ENCODE data around the gene CFAP61.
A peak's percentile ranks its signal among the peaks of the same experiment; 100 is the strongest.

The CFAP61 gene

DNA sequence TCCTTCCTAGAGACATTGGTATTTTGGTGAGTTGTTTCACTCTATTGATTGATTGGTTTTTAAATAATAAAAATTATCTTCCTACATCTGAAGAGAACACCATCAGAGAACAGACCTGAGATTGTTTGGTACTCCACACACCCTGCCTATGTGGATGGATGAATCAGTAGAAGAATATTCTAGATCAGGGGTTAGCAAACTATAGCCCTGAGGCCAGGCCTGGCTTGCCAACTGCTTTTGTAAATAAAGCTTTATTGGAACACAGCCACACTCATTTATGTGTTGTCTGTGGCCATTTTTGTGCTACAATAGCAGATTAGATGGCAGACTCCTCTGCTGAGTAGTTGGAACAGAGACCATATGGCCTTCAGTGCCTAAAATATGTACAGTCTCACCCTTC lies 176.0 kb downstream of the CFAP61 start (continued):
- no peak for TF ChIP-seq ZNF707 (tag by site-specific recombination; IDR thresholded peaks at IDR 0.05)

- POLR2A ChIA-PET = no interaction called here
- TF ChIP-seq PRDM10 (tag by site-specific recombination; IDR thresholded peaks at IDR 0.05) (peak; percentile 29; the same call in 1 of the 2 replicates), KLF9 (tag by site-specific recombination; IDR thresholded peaks at IDR 0.05; ENCODE audit: low read depth) (no peak)
- Histone ChIP-seq H3K4me1 (ENCODE audit: control insufficient read depth, insufficient read depth, low read length) (no peaks in the 10 kb centered on the region), H3K36me3 (ENCODE audit: control insufficient read depth in 2 of 2, insufficient read depth in 1 of 2, low read length in 2 of 2) (no peaks in the 10 kb centered on the region), H3K4me3 (ENCODE audit: low read depth, low read length) (no peak overlapping the region), H3K9me3 (ENCODE audit: control insufficient read depth, insufficient read depth, low read depth, low read length) (no peaks in the 10 kb centered on the region), H3K27ac (ENCODE audit: extremely low read depth, low read depth, low read length) (no peak overlapping the region)
- CTCF ChIA-PET = interaction anchor here (0.9 to 1.2 kb wide), 2 partner anchors 10 to 146 kb away, joined by 5 read pairs; no protein-coding TSS in a partner anchor
Measured at GRCh38 chr20:20229595-20229994, 177.3 kb downstream of the CFAP61 start.

GRCh38 chr20:20230741-20231140 lies 178.4 kb downstream of the CFAP61 start:
- H3K4me1 ChIP-seq (ENCODE audit: control insufficient read depth, insufficient read depth, low read length) = no peaks in the 10 kb centered on the region
- no peaks in the 10 kb centered on the region for H3K9me3 ChIP-seq (ENCODE audit: control insufficient read depth, insufficient read depth, low read depth, low read length)
- H3K4me3 ChIP-seq (ENCODE audit: low read depth, low read length) = no peak overlapping the region
- no peak overlapping the region for H3K27ac ChIP-seq (ENCODE audit: extremely low read depth, low read depth, low read length)
- no peaks in the 10 kb centered on the region for H3K36me3 ChIP-seq (ENCODE audit: control insufficient read depth in 2 of 2, insufficient read depth in 1 of 2, low read length in 2 of 2)
- TF ChIP-seq ZNF169 (tag by site-specific recombination; IDR thresholded peaks at IDR 0.05) (no peak), SETDB1 (IDR thresholded peaks at IDR 0.05; ENCODE audit: insufficient read length, low read length) (no peak), TCF7L2 (IDR thresholded peaks at IDR 0.05; ENCODE audit: borderline replicate concordance, low read depth, low read length) (no peak), ZNF692 (tag by site-specific recombination; IDR thresholded peaks at IDR 0.05) (no peak), ZEB2 (tag by site-specific recombination; IDR thresholded peaks at IDR 0.05) (no peak), ZNF324 (tag by site-specific recombination; IDR thresholded peaks at IDR 0.05) (no peak), ZNF132 (tag by site-specific recombination; IDR thresholded peaks at IDR 0.05; ENCODE audit: borderline replicate concordance) (no peak), ZNF654 (tag by site-specific recombination; IDR thresholded peaks at IDR 0.05; ENCODE audit: low read depth) (no peak), ZSCAN16 (tag by site-specific recombination; IDR thresholded peaks at IDR 0.05) (no peak), KLF9 (tag by site-specific recombination; IDR thresholded peaks at IDR 0.05; ENCODE audit: low read depth) (no peak), EGR2 (tag by site-specific recombination; IDR thresholded peaks at IDR 0.05; ENCODE audit: low read depth) (no peak), ZNF426 (tag by site-specific recombination; IDR thresholded peaks at IDR 0.05) (no peak), ZBTB11 (tag by site-specific recombination; conservative IDR thresholded peaks at IDR 0.05; ENCODE audit: low read depth) (no peak), ZNF544 (tag by site-specific recombination; IDR thresholded peaks at IDR 0.05) (no peak), ZNF292 (tag by site-specific recombination; IDR thresholded peaks at IDR 0.05; ENCODE audit: borderline replicate concordance, low read depth) (no peak), ZNF514 (tag by site-specific recombination; IDR thresholded peaks at IDR 0.05) (no peak), ZFHX2 (tag by site-specific recombination; conservative IDR thresholded peaks at IDR 0.05) (no peak), ZNF138 (tag by site-specific recombination; IDR thresholded peaks at IDR 0.05; ENCODE audit: borderline replicate concordance) (no peak)
- TF ChIP-seq, protein P1, sequence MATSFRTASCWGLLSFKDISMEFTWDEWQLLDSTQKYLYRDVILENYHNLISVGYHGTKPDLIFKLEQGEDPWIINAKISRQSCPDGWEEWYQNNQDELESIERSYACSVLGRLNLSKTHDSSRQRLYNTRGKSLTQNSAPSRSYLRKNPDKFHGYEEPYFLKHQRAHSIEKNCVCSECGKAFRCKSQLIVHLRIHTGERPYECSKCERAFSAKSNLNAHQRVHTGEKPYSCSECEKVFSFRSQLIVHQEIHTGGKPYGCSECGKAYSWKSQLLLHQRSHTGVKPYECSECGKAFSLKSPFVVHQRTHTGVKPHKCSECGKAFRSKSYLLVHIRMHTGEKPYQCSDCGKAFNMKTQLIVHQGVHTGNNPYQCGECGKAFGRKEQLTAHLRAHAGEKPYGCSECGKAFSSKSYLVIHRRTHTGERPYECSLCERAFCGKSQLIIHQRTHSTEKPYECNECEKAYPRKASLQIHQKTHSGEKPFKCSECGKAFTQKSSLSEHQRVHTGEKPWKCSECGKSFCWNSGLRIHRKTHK (tag by site-specific recombination; IDR thresholded peaks at IDR 0.05) = no peak
- ChIA-PET CTCF (no interaction called here), POLR2A (no interaction called here)
